Measurements from ENCODE around the gene LRRC43. TPM values are rescaled to one million over a fixed set of nuclear protein-coding genes. Genes with fewer than 3 reads are reported as not detected.

The LRRC43 gene
- total RNA-seq, 2 experiments from 2014 or later: not detected

GRCh38 chr12:122238861-122239260, 55.9 kb downstream of the LRRC43 start:
- ChIA-PET POLR2A (interaction anchor here (0.5 to 1.0 kb wide), 3 partner anchors 73 to 440 kb away, joined by 3 read pairs; no protein-coding TSS in a partner anchor), CTCF (ENCODE audit: unreplicated experiment) (no interaction called here)
- no peak overlapping the region for H3K4me3 ChIP-seq (ENCODE audit: low read depth, low read length, poor library complexity, severe bottlenecking)
- H3K4me1 ChIP-seq (ENCODE audit: insufficient read depth, low read length, poor library complexity, severe bottlenecking): no peaks in the 10 kb centered on the region
- no peak for TF ChIP-seq EZH2phosphoT487 (IDR thresholded peaks at IDR 0.05; ENCODE audit: borderline replicate concordance, low read depth, low read length)
- TF ChIP-seq CTCF (conservative IDR thresholded peaks at IDR 0.05; ENCODE audit: low read length): no peak
- no peaks in the 10 kb centered on the region for H4K20me1 ChIP-seq (ENCODE audit: insufficient read depth, low read length)
- no TSS peak for BruUV-seq (replicated peaks)
- intact Hi-C loops (cut with micrococcal nuclease; ENCODE audit: unreplicated experiment): no loop called here
- no peak for DNase-seq (ENCODE audit: low spot score)
- no peaks in the 10 kb centered on the region for H3K9me3 ChIP-seq (ENCODE audit: low read length)
- H3K27ac ChIP-seq (ENCODE audit: low read depth, low read length, poor library complexity, severe bottlenecking): no peak overlapping the region
- H3K79me2 ChIP-seq (ENCODE audit: insufficient read depth, low read depth, low read length): no peaks in the 10 kb centered on the region
- no peaks in the 10 kb centered on the region for H3K9me2 ChIP-seq (ENCODE audit: insufficient read depth, low read length)
- no peak overlapping the region for H2AFZ ChIP-seq (ENCODE audit: low read length)
- no peak overlapping the region for H3K4me2 ChIP-seq (ENCODE audit: low read length)
- peaks cover 49% of the 10 kb centered on the region for H3K36me3 ChIP-seq (ENCODE audit: insufficient read depth, low read length)

GRCh38 chr12:122243965-122244364, 61.0 kb downstream of the LRRC43 start:
- CTCF ChIA-PET (ENCODE audit: unreplicated experiment): no interaction called here
- Histone ChIP-seq H3K27ac (ENCODE audit: low read depth, low read length, poor library complexity, severe bottlenecking) (no peak overlapping the region), H2AFZ (ENCODE audit: low read length) (no peak overlapping the region), H4K20me1 (ENCODE audit: insufficient read depth, low read length) (no peaks in the 10 kb centered on the region), H3K4me1 (ENCODE audit: insufficient read depth, low read length, poor library complexity, severe bottlenecking) (no peaks in the 10 kb centered on the region), H3K79me2 (ENCODE audit: insufficient read depth, low read depth, low read length) (no peaks in the 10 kb centered on the region), H3K9me2 (ENCODE audit: insufficient read depth, low read length) (no peaks in the 10 kb centered on the region), H3K9me3 (ENCODE audit: low read length) (no peaks in the 10 kb centered on the region), H3K4me3 (ENCODE audit: low read depth, low read length, poor library complexity, severe bottlenecking) (no peak overlapping the region), H3K4me2 (ENCODE audit: low read length) (no peak overlapping the region), H3K36me3 (ENCODE audit: insufficient read depth, low read length) (peaks cover 31% of the 10 kb centered on the region)
- POLR2A ChIA-PET: no interaction called here
- intact Hi-C loops (cut with micrococcal nuclease; ENCODE audit: unreplicated experiment): no loop called here
- BruUV-seq (replicated peaks): no TSS peak
- DNase-seq (ENCODE audit: low spot score): no peak
- TF ChIP-seq EZH2phosphoT487 (IDR thresholded peaks at IDR 0.05; ENCODE audit: borderline replicate concordance, low read depth, low read length): no peak
- no peak for TF ChIP-seq CTCF (conservative IDR thresholded peaks at IDR 0.05; ENCODE audit: low read length)

GRCh38 chr12:122244565-122245371, 61.8 kb downstream of the LRRC43 start:
- no peaks in the 10 kb centered on the region for H3K79me2 ChIP-seq (ENCODE audit: insufficient read depth, low read depth, low read length)
- no peaks in the 10 kb centered on the region for H4K20me1 ChIP-seq (ENCODE audit: insufficient read depth, low read length)
- ChIA-PET CTCF (ENCODE audit: unreplicated experiment) (no interaction called here), POLR2A (interaction anchor here (0.6 kb wide), 1 partner anchor 194 kb away, joined by 5 read pairs; no protein-coding TSS in a partner anchor)
- no peak for DNase-seq (ENCODE audit: low spot score)
- H3K4me3 ChIP-seq (ENCODE audit: low read depth, low read length, poor library complexity, severe bottlenecking): no peak overlapping the region
- no peak for TF ChIP-seq EZH2phosphoT487 (IDR thresholded peaks at IDR 0.05; ENCODE audit: borderline replicate concordance, low read depth, low read length)
- no peak for TF ChIP-seq CTCF (conservative IDR thresholded peaks at IDR 0.05; ENCODE audit: low read length)
- no TSS peak for BruUV-seq (replicated peaks)
- H3K4me1 ChIP-seq (ENCODE audit: insufficient read depth, low read length, poor library complexity, severe bottlenecking): no peaks in the 10 kb centered on the region
- H3K36me3 ChIP-seq (ENCODE audit: insufficient read depth, low read length): peaks cover 29% of the 10 kb centered on the region
- no peak overlapping the region for H2AFZ ChIP-seq (ENCODE audit: low read length)
- intact Hi-C loops (cut with micrococcal nuclease; ENCODE audit: unreplicated experiment): no loop called here
- no peak overlapping the region for H3K4me2 ChIP-seq (ENCODE audit: low read length)
- H3K9me2 ChIP-seq (ENCODE audit: insufficient read depth, low read length): no peaks in the 10 kb centered on the region
- no peaks in the 10 kb centered on the region for H3K9me3 ChIP-seq (ENCODE audit: low read length)
- H3K27ac ChIP-seq (ENCODE audit: low read depth, low read length, poor library complexity, severe bottlenecking): no peak overlapping the region

Measured in OCI-LY7 (cell line).